ENCODE measurements around the gene CCDC177.

DNA sequence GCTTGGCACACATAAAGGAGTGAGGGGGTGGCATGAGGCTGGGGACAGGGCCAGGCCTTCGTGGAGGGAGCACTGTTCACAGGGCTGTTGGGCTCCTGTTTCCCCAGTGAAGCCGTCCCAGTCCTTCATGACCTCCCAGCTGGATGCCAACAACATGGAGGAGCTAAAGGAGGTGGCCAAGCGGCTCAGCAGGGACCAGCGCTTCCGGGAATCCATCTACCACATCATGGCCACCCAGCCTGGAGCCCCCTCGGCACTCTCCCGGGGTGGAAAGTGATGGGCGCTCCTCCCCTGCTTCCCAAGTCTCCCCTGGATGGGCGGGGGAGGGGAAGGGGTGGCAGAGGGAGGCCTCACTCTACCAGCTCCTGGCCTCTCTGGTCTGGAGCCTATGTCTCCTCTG is 46.5 kb downstream of the CCDC177 start:
- TF ChIP-seq, protein P1, sequence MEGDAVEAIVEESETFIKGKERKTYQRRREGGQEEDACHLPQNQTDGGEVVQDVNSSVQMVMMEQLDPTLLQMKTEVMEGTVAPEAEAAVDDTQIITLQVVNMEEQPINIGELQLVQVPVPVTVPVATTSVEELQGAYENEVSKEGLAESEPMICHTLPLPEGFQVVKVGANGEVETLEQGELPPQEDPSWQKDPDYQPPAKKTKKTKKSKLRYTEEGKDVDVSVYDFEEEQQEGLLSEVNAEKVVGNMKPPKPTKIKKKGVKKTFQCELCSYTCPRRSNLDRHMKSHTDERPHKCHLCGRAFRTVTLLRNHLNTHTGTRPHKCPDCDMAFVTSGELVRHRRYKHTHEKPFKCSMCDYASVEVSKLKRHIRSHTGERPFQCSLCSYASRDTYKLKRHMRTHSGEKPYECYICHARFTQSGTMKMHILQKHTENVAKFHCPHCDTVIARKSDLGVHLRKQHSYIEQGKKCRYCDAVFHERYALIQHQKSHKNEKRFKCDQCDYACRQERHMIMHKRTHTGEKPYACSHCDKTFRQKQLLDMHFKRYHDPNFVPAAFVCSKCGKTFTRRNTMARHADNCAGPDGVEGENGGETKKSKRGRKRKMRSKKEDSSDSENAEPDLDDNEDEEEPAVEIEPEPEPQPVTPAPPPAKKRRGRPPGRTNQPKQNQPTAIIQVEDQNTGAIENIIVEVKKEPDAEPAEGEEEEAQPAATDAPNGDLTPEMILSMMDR (IDR thresholded peaks at IDR 0.05; ENCODE audit: low read depth, low read length, missing input control), result no peak
- TF ChIP-seq, protein P2, sequence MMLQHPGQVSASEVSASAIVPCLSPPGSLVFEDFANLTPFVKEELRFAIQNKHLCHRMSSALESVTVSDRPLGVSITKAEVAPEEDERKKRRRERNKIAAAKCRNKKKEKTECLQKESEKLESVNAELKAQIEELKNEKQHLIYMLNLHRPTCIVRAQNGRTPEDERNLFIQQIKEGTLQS (IDR thresholded peaks at IDR 0.05), result no peak
- no peak for TF ChIP-seq TAF1 (conservative IDR thresholded peaks at IDR 0.05)
- TF ChIP-seq, protein P3, sequence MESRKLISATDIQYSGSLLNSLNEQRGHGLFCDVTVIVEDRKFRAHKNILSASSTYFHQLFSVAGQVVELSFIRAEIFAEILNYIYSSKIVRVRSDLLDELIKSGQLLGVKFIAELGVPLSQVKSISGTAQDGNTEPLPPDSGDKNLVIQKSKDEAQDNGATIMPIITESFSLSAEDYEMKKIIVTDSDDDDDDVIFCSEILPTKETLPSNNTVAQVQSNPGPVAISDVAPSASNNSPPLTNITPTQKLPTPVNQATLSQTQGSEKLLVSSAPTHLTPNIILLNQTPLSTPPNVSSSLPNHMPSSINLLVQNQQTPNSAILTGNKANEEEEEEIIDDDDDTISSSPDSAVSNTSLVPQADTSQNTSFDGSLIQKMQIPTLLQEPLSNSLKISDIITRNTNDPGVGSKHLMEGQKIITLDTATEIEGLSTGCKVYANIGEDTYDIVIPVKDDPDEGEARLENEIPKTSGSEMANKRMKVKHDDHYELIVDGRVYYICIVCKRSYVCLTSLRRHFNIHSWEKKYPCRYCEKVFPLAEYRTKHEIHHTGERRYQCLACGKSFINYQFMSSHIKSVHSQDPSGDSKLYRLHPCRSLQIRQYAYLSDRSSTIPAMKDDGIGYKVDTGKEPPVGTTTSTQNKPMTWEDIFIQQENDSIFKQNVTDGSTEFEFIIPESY (IDR thresholded peaks at IDR 0.05), result no peak
- TF ChIP-seq, protein P4, sequence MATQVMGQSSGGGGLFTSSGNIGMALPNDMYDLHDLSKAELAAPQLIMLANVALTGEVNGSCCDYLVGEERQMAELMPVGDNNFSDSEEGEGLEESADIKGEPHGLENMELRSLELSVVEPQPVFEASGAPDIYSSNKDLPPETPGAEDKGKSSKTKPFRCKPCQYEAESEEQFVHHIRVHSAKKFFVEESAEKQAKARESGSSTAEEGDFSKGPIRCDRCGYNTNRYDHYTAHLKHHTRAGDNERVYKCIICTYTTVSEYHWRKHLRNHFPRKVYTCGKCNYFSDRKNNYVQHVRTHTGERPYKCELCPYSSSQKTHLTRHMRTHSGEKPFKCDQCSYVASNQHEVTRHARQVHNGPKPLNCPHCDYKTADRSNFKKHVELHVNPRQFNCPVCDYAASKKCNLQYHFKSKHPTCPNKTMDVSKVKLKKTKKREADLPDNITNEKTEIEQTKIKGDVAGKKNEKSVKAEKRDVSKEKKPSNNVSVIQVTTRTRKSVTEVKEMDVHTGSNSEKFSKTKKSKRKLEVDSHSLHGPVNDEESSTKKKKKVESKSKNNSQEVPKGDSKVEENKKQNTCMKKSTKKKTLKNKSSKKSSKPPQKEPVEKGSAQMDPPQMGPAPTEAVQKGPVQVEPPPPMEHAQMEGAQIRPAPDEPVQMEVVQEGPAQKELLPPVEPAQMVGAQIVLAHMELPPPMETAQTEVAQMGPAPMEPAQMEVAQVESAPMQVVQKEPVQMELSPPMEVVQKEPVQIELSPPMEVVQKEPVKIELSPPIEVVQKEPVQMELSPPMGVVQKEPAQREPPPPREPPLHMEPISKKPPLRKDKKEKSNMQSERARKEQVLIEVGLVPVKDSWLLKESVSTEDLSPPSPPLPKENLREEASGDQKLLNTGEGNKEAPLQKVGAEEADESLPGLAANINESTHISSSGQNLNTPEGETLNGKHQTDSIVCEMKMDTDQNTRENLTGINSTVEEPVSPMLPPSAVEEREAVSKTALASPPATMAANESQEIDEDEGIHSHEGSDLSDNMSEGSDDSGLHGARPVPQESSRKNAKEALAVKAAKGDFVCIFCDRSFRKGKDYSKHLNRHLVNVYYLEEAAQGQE (IDR thresholded peaks at IDR 0.05), result no peak
- no peak for TF ChIP-seq RAD21 (IDR thresholded peaks at IDR 0.05)
- TF ChIP-seq HNF4A (conservative IDR thresholded peaks at IDR 0.05), result no peak
- no peak for TF ChIP-seq YY1 (IDR thresholded peaks at IDR 0.05)
